NCI-H128 (cell line): ENCODE measurements around the gene CELSR2.

Source experiments
- DNase-seq: peaks from one replicate; lab custom pipeline; 2025; ENCODE audit not compliant: unreplicated experiment; lab: John Stamatoyannopoulos, UW

CELSR2 gene

GRCh38 chr1:109229531-109230127, 19.7 kb upstream of the CELSR2 start:
- DNase-seq, result peak; percentile 65

GRCh38 chr1:109231066-109231465, 18.3 kb upstream of the CELSR2 start:
- no peak for DNase-seq

- DNase-seq, result no peak
Measured at GRCh38 chr1:109235137-109235536, 14.2 kb upstream of the CELSR2 start.

DNA sequence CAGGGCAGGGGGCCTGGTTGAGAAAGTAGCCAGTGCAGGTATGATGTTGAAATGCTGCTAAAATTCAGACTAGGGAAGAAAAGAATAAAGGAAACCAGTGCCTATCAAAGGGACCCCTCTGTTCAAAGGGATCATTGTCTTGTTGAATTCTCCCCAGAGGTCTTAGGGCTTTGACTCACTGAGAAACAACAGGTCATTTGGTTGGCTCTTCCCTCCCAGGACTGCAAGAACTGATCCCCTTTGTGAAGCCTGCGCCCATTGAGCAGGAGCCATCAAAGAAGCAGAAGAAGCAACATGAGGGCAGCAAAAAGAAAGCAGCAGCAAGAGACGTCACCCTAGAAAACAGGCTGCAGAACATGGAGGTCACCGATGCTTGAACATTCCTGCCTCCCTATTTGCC, 11.8 kb upstream of the CELSR2 start:
- no peak for DNase-seq

DNA sequence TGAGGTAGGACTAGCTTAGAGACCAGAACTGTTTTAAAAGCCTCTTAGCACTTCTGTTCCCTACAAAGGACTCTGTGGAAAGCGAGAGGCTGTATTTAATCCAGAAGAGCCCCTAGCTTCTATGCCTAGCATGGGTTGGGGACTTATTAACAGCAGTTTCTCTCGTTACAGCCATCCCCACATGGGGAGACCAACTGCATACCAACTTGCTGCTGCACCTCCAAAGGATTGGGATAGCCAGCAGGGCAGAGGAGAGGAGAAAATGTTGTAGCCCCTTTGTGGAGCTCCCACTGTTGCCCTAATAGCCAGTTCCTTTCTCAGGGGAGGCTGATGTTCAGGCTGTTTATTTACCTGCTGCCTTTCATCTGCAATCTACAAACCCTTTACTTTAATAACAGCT, 11.0 kb upstream of the CELSR2 start:
- no peak for DNase-seq

GRCh38 chr1:109239047-109239408, 10.3 kb upstream of the CELSR2 start:
- DNase-seq, result no peak

- DNase-seq, result no peak
Measured at GRCh38 chr1:109239409-109240068, 9.8 kb upstream of the CELSR2 start.

DNA sequence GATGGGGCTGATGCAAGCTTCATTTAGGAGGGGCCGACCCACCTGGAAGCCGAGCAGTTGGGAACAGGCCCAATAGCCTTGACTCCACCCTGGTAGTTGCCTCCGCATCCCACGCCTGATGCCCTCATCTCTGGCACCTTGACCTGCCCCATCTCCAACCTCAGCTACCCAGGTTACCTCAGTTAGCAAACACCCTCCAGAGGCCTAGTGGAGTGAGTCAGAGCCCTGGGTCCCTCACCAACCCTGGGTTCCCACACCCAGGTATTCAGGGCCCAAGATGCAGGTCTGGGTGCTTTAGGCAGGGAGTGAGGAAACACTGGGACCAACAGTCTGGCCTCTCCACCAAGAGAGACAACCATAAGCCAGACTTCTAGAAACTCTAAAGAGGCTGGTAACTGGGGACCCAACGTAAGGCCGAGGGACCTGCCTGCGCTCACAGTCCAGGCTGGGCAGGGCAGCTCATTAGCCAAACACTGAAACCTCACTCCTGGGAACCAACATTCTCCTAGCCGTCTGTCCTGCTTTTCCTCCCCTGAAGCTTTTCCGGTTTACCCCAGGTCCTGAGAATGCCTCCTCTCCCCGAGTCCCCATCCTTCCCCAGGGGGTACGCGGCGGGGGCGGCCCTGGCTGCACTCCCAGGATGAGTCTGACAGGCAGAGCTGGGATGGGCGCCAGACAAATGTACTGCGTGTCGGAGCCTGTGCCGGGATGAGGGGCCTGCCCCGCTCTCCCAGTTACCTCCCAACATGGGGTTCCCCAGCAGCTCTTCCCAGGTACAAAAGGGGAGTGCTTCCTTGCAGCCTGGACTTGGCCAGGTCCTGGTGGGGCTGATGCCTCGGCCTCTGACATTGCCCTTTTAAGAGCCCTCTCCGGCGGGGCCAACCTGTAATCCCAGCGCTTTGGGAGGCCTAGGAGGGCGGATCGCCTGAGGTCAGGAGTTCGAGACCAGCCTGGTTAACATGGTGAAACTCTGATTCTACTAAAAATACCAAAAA, 8.9 kb upstream of the CELSR2 start:
- DNase-seq, result no peak

DNA sequence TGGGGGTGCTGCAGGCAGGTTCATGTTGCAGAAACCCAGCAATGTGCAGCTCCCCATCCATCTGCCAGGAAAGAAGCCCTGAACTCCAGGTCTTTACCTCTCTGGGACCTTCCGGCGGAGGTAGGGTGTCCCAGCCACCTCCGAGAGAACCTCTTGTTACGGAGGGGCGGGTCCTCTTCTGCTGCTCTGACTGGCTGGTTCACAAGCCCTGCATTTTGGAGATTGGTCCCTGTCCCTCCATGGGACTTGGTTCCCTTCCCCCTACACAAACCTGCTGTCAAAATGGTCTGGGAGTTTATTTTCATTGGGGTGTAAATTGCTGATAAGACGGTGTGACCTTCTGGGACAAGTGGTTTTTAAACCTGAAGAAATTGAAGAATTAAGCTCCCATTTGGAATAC, 8.0 kb upstream of the CELSR2 start:
- DNase-seq, result no peak

- DNase-seq, result no peak
Measured at GRCh38 chr1:109241841-109242345, 7.4 kb upstream of the CELSR2 start.

DNA sequence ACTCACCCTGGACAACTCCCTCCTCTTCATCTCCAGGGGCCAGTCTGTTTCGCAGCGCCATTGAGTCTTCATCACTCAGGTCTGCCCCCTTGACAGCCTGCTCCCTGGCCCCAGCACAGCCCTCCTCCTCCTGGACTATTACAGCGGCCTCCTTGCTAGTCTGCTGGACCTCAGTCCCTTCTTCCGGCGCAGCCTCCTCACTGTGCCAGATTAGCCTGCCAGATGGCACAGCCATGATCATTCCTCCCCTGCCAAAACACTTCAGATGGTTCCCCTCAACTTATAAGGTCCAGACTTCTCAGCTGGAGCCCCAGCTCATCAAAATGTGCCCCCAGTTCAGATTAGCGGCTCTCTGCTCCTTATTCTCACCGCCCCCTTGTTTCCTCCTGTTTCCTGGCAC, 7.0 kb upstream of the CELSR2 start:
- no peak for DNase-seq

- DNase-seq, result no peak
Measured at GRCh38 chr1:109243221-109243620, 6.1 kb upstream of the CELSR2 start.

DNA sequence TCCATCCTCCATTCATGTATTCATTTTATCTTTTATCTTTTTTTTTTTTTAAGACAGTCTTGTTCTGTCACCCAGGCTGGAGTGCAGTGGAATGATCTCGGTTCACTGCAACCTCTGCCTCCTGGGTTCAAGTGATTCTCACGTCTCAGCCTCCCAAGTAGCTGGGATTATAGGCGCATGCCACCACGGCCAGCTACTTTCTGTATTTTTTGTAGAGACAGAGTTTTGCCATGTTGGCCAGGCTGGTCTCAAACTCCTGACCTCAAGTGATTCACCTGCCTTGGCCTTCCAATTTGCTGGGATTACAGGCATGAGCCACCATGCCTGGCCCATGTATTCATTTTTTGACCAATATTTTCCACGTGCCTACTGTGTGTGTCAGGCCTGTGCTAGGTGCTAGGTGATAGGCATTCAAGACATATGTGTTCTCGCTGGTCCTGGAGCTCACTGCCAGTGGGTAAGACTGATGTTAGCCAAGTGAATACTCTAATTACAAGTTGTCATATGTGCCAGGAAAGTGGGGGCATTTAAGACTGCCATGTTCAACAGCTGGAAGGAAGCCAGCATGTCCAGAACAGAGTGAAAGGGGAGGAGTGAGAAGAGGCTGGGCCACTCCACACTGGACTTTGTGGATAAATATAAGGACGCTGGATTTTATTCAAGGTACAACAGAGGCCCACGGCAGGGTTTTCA, 5.3 kb upstream of the CELSR2 start:
- DNase-seq, result no peak

GRCh38 chr1:109246141-109246551, 3.2 kb upstream of the CELSR2 start:
- DNase-seq, result no peak

DNA sequence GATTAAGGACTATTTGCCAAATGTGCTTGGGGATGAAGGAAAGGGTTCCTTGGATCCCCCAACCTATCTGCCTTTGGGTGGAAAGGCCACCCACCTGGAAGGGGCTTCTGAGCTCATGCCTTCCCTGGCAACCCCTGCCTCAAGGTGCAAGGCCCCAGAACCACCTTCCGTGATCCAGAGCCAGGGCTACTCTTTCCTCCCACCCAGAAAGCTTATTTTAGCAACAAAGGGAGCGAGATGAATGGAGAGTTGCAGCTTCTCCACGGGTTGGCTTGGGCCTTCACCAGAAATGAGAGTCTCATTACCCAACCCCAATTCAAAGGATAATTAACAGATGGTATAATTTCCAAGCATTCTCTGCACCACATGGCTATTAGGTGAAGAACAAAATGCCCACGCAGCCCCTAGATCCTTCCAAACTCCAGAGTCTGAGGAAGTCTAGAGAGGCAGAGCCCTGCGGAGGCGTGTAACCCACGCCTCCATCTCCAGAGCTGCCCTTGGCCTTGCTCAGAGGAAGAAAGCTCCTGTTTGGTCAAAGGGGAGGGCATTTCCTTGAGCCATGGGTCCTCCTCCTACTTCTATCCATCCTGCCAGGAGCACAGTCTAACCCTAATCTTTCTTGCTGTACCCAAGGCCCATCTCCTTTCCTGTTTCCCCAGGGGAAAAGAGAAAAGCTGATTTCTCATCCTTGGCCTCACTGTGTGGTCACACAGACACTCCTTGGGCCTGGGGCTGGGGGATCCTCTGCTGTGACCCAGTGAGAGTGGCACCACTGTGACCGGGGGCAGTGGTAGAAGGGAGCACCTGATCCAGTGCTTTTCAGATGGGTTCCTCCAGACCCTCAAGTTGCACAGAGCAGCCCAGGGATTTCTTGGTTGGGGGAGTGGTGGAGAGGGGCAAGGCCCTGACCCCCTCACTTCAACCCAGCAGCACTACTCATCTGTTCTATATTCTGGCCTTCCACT, 1.7 kb upstream of the CELSR2 start:
- DNase-seq, result no peak

GRCh38 chr1:109248444-109248796, 919 bp upstream of the CELSR2 start:
- no peak for DNase-seq

GRCh38 chr1:109249654-109250401, 489 bp downstream of the CELSR2 start:
- no peak for DNase-seq

- DNase-seq, result no peak
Measured at GRCh38 chr1:109250454-109251276, 1.3 kb downstream of the CELSR2 start.
